H1 (cell line): ENCODE results near the gene CTXN2. TPM values are rescaled to one million over a fixed set of nuclear protein-coding genes. Genes with fewer than 3 reads are reported as not detected.

Source experiments
- HDAC6 ChIP-seq: IDR thresholded peaks from one replicate; pipeline ENCODE4 v1.7.1; 2012; ENCODE audit warnings: low read depth, mild to moderate bottlenecking, inconsistent platforms, low read length, moderate library complexity
- JUN ChIP-seq: IDR thresholded peaks from 2 replicates; pipeline ENCODE4 v1.6.1; 2011; ENCODE audit warnings: low read depth, mild to moderate bottlenecking, improper control_type of control experiment, low read length
- KDM4A ChIP-seq: IDR thresholded peaks from one replicate; pipeline ENCODE4 v1.7.1; 2012; ENCODE audit warnings: low read depth, mild to moderate bottlenecking, moderate library complexity, low read length, inconsistent platforms; ENCODE audit not compliant: severe bottlenecking
- KDM5A ChIP-seq: fragments of 200-600 bp; IDR thresholded peaks from 2 replicates; pipeline ENCODE4 v1.7.1; 2012; ENCODE audit warnings: mild to moderate bottlenecking, low read length, inconsistent platforms, mixed read lengths
- TAF1 ChIP-seq: IDR thresholded peaks from 2 replicates; pipeline ENCODE4 v1.6.1; 2011; ENCODE audit warnings: mild to moderate bottlenecking, low read depth, low read length
- polyA plus RNA-seq, 7 experiments: library from polyadenylated mRNA; depleted of rRNA in 3 of 7; stranded (reverse) in 5 of 7; unstranded in 2 of 7; fragments of >200 nt in 5 of 7; fragments of 200-250 nt in 2 of 7; gene quantifications; 1 replicate in 5 of 7; 2 replicates in 1 of 7; 4 replicates in 1 of 7; pipeline versions ENCODE4 v1.2.1 to v1.2.3, GENCODE V29; 2011 to 2013; ENCODE audit warnings: missing spikeins in 2 of 7, mixed read lengths in 2 of 7
- total RNA-seq: library from RNA; stranded (reverse); fragmentation: NEBNext Ultra II Directional; extraction: Animal tissue kit (Norgen Biotek cat#: 25700); gene quantifications from 2 replicates; pipeline ENCODE4 v1.2.1, GENCODE V29; 2021

Gene CTXN2
- total and polyA plus RNA-seq, 2 of the 8 experiments (the other 6 are each of a cell fraction or from before 2014, with no cell fraction given) = 0.08 TPM; not detected in 1

DNA sequence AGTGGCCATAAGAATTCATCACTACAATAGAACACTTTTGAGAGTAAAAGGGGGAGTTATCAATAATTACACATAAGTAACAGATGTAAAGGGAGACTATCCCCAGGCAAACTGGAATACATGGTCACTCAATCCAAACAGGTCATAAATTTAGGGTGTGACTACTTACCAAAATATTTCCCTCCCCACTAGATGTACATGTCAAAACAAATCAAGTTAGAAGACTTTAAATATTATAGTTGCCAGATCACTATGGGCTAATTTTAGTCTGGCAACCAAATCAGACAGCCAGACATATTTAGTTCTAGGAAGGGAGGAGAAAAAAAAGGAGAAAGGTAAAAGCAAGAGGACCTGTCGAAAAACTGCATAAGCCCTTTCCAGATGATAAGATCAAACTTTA is 47.6 kb upstream of the CTXN2 start (continued):
- TF ChIP-seq KDM5A (no peak), TAF1 (no peak), JUN (no peak), KDM4A (no peak), HDAC6 (no peak)
